Lower leg skin (tissue), 4 donors: ENCODE measurements around the gene OAF. TPM values are rescaled to one million over a fixed set of nuclear protein-coding genes. Genes with fewer than 3 reads are reported as not detected.

Experiments used
- DNase-seq, 2 donors: peaks; one replicate each; pipeline ENCODE4 v3.0.0-alpha.2; 2019; ENCODE audit warnings: low spot score in 2 of 2
- H3K4me3 ChIP-seq: fragments of 200-600 bp; sonication (generic); 2 replicates; pipeline ENCODE4 v1.5.1; 2017; ENCODE audit warnings: mild to moderate bottlenecking, low read depth; ENCODE audit not compliant: poor library complexity, severe bottlenecking
- CTCF ChIP-seq, 3 donors: fragments of 450-650 bp; IDR thresholded peaks; one replicate each; pipeline ENCODE4 v1.5.1; 2016; ENCODE audit warnings: antibody characterized with exemption in 3 of 3, mild to moderate bottlenecking in 3 of 3, moderate library complexity in 2 of 3
- POLR2A ChIP-seq, 2 donors: fragments of 450-650 bp; IDR thresholded peaks; one replicate each; pipeline ENCODE4 v1.6.1; 2016 to 2017; ENCODE audit warnings: antibody characterized with exemption in 2 of 2, mild to moderate bottlenecking in 1 of 2, moderate library complexity in 1 of 2
- WGBS, 2 donors: methylation state at CpG; one replicate each; pipeline ENCODE4 v1.1.5; 2018; 5-methylcytosine and 5-hydroxymethylcytosine counted together
- intact Hi-C: fragments of 100-400 bp; cut with DNase I; formaldehyde crosslinking; loops from one replicate; pipeline ENCODE4 v1.15.0; 2023; ENCODE audit warnings: low total_unique reads
- total RNA-seq, 4 donors: library from RNA; depleted of rRNA; stranded (reverse); fragments of >200 nt; gene quantifications; one replicate each; pipeline ENCODE4 v1.1.0, GENCODE V29; 2016

Gene OAF
- total RNA-seq, 4 donors from 2014 or later: 3.0 to 15.4 (median 9.1) TPM

- no peak overlapping the region for H3K4me3 ChIP-seq
- 8 to 45% methylated on average over 1 of the region's 1 CpG for WGBS, 2 donors
- DNase-seq: no peak
- TF ChIP-seq CTCF (IDR thresholded peaks at IDR 0.05): no peak
- TF ChIP-seq POLR2A (IDR thresholded peaks at IDR 0.05): no peak
- intact Hi-C loops: no loop called here
These were observed 13.0 kb downstream of the OAF start for GRCh38 chr11:120223793-120224192.

- WGBS, 2 donors: 47 to 51% methylated on average over 4 to 6 of the region's 6 CpGs
- DNase-seq: no peak
- no peak overlapping the region for H3K4me3 ChIP-seq
- TF ChIP-seq POLR2A (IDR thresholded peaks at IDR 0.05) (no peak), CTCF (IDR thresholded peaks at IDR 0.05) (no peak)
- intact Hi-C loops: no loop called here
These were observed 13.5 kb downstream of the OAF start for GRCh38 chr11:120224361-120224760.

GRCh38 chr11:120224972-120225909 lies 14.4 kb downstream of the OAF start:
- TF ChIP-seq POLR2A (IDR thresholded peaks at IDR 0.05): no peak
- peak in 1 of 2 donors; percentile 90 for DNase-seq
- intact Hi-C loops: loop anchor here (5.0 kb wide), 1 partner anchor 53 kb away; no protein-coding TSS in a partner anchor
- WGBS, 2 donors: 48 to 58% methylated on average over 22 of the region's 22 CpGs
- H3K4me3 ChIP-seq: no peak overlapping the region

GRCh38 chr11:120226242-120226641 lies 15.4 kb downstream of the OAF start:
- H3K4me3 ChIP-seq: no peak overlapping the region
- intact Hi-C loops: loop anchor here (5.0 kb wide), 1 partner anchor 54 kb away; no protein-coding TSS in a partner anchor
- TF ChIP-seq POLR2A (IDR thresholded peaks at IDR 0.05) (no peak), CTCF (IDR thresholded peaks at IDR 0.05) (no peak)
- 74 to 83% methylated on average over 5 of the region's 5 CpGs for WGBS, 2 donors
- DNase-seq: no peak

GRCh38 chr11:120226714-120227113 lies 15.9 kb downstream of the OAF start:
- intact Hi-C loops: loop anchor here (5.0 kb wide), 1 partner anchor 54 kb away; no protein-coding TSS in a partner anchor
- TF ChIP-seq POLR2A (IDR thresholded peaks at IDR 0.05): no peak
- TF ChIP-seq CTCF (IDR thresholded peaks at IDR 0.05): no peak
- no peak overlapping the region for H3K4me3 ChIP-seq
- no peak for DNase-seq
- WGBS, 2 donors: 81 to 83% methylated on average over 12 to 13 of the region's 13 CpGs

- no peak overlapping the region for H3K4me3 ChIP-seq
- intact Hi-C loops: loop anchor here (5.0 kb wide), 1 partner anchor 55 kb away; no protein-coding TSS in a partner anchor
- DNase-seq: no peak
- WGBS, 2 donors: 86 to 92% methylated on average over 5 of the region's 5 CpGs
- TF ChIP-seq POLR2A (IDR thresholded peaks at IDR 0.05): no peak
- no peak for TF ChIP-seq CTCF (IDR thresholded peaks at IDR 0.05)
These were observed 16.5 kb downstream of the OAF start for GRCh38 chr11:120227228-120227852.
